Small intestine (tissue), 7 donors: Measurements from ENCODE around the gene MAP4K1. TPM values are rescaled to one million over a fixed set of nuclear protein-coding genes. Genes with fewer than 3 reads are reported as not detected.

Source experiments
- DNase-seq, 2 donors: peaks; one replicate each; pipeline versions ENCODE4 v3.0.0 to v3.0.0-alpha.2; 2013
- FAIRE-seq: peaks from 2 replicates; lab custom pipeline; 2012; peaks lifted over from hg19 to GRCh38; lab: Jason Lieb, UNC
- H3K27ac ChIP-seq, 3 donors: one replicate each; pipeline ENCODE4 v1.5.1; 2013; ENCODE audit warnings: low read length in 2 of 3, mild to moderate bottlenecking in 2 of 3, control low read depth in 1 of 3, inconsistent platforms in 1 of 3, low read depth in 1 of 3, moderate library complexity in 1 of 3
- H3K27me3 ChIP-seq, 3 donors: one replicate each; pipeline ENCODE4 v1.6.1; 2013; ENCODE audit warnings: low read length in 3 of 3, inconsistent platforms in 1 of 3; ENCODE audit not compliant: control insufficient read depth in 3 of 3, insufficient read depth in 3 of 3
- H3K36me3 ChIP-seq, 3 donors: one replicate each; pipeline ENCODE4 v1.6.1; 2013; ENCODE audit warnings: low read length in 3 of 3, inconsistent platforms in 1 of 3, low read depth in 1 of 3, mild to moderate bottlenecking in 1 of 3, moderate library complexity in 1 of 3; ENCODE audit not compliant: control insufficient read depth in 3 of 3, insufficient read depth in 2 of 3
- H3K4me1 ChIP-seq, 3 donors: one replicate each; pipeline ENCODE4 v1.6.1; 2013; ENCODE audit warnings: low read length in 2 of 3, inconsistent platforms in 1 of 3, low read depth in 1 of 3, mild to moderate bottlenecking in 1 of 3, moderate library complexity in 1 of 3; ENCODE audit not compliant: control insufficient read depth in 3 of 3, insufficient read depth in 2 of 3
- H3K4me3 ChIP-seq, 3 donors: one replicate each; pipeline ENCODE4 v1.5.1; 2013; ENCODE audit warnings: low read length in 3 of 3, control low read depth in 1 of 3, inconsistent platforms in 1 of 3, low read depth in 1 of 3, mild to moderate bottlenecking in 1 of 3, moderate library complexity in 1 of 3
- H3K9me3 ChIP-seq, 2 donors: one replicate each; pipeline ENCODE4 v1.6.1; 2013; ENCODE audit warnings: low read depth in 1 of 2, low read length in 1 of 2; ENCODE audit not compliant: control insufficient read depth in 2 of 2, insufficient read depth in 1 of 2
- WGBS, 3 donors: extraction: QIAGEN DNeasy Blood & Tissue Kit; methylation state at CpG; one replicate each; pipeline ENCODE4 v1.1.7; 2013; 5-methylcytosine and 5-hydroxymethylcytosine counted together
- polyA plus RNA-seq, 4 donors: library from polyadenylated mRNA; stranded (reverse) in 3 of 4; unstranded in 1 of 4; fragments of 200-250 nt in 3 of 4; fragments of 120-200 nt in 1 of 4; gene quantifications; one replicate each; pipeline versions ENCODE4 v1.2.1 to v1.2.3, GENCODE V29; 2013
- donor health status: healthy with polysubstance abuse.
- donor health status: control.
- donor health status: control.
- donor health status: Bipolar disorder and iron deficiency.
- donor health status: healthy.

Gene MAP4K1
- polyA plus RNA-seq, 4 donors, result 0.45 to 10.8 (median 3.4) TPM

DNA sequence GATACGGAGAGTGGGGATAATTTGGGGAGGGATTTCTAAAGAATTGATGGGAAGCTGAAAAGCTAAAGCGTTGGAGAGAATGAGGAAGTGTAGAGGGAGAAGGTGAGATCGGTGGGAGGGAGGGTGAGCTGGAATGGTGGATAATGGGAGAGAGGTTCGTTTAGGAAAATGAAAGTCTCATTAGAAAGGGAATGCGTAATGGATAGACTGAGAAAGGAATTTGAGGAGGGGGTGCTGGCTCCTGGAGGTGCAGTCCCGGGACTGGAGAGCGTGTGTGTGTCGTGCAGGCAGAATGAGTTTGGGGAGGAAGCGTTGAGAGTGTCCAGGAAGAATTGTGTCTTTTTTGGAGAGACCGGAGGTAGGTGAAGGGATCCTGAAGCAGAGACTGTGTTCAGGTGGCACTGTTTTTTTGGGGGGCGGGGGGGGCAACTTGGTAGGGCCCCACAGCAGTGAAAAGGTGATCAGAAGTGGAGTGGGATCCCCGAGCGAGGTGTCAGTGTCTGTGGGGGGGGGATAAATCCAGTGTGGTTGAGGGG, 31.1 kb upstream of the MAP4K1 start:
- Histone ChIP-seq H3K4me1 (peaks cover 0 to 35% (median 10%) of the 10 kb centered on the region in 3 donors), H3K27me3 (no peaks in the 10 kb centered on the region), H3K36me3 (peaks cover 0 to 26% (median 0%) of the 10 kb centered on the region in 3 donors), H3K27ac (peak overlapping the region; percentile 93 to 99 (median 97)), H3K9me3 (no peaks in the 10 kb centered on the region), H3K4me3 (peak overlapping the region; percentile 94 to 99 (median 97))
- FAIRE-seq, result no peak
- DNase-seq, result peak in 1 of 2 donors; percentile 56
- 1% methylated on average over 13 of the region's 13 CpGs for WGBS, 3 donors

DNA sequence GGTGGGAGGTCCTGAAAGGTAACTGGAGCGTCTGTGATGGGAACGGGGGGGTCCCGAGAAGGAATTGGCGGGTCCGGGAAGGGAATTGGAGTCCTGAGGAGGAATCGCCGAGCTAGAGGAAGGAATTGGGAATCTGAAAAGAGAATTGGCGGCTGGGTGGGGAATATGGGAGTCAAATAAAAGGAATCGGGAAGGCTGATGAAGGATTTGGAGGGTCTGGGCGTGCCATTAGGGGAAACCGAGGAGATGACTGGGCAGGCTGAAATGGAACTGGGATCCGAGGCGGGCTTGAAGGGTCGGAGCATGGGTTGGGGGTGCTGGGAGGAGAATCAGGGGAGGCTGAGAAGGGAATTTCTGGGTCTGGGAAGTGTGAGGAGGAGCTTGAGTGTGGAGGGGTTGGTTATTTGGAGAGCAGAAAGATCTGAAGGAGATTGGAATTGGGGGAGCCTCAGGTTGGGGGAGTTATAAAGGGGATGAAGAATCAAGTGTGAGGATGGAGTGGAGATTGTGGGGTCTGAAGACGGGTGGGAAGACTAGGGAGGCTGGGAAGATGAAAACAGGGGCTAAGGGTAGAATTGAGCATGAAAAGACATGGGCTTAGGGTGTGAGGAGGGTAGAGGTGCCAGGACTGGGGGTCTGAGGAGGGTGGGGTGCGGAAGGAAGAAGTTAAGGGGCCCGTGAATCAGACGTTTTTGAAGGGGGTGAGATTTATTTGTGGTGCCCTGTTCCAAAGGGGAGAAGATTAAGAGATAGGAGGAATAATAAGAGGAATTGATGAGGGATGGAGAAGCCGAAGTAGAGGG, 30.4 kb upstream of the MAP4K1 start:
- H3K27me3 ChIP-seq, result no peaks in the 10 kb centered on the region
- H3K27ac ChIP-seq, result peak overlapping the region; percentile 93 to 99 (median 97)
- no peaks in the 10 kb centered on the region for H3K9me3 ChIP-seq
- peaks cover 0 to 26% (median 0%) of the 10 kb centered on the region in 3 donors for H3K36me3 ChIP-seq
- FAIRE-seq (no peak), DNase-seq (peak in 1 of 2 donors; percentile 48)
- WGBS, 3 donors, result 0 to 1% (median 0%) methylated on average over 19 of the region's 19 CpGs
- H3K4me1 ChIP-seq, result peaks cover 0 to 28% (median 10%) of the 10 kb centered on the region in 3 donors
- peak overlapping the region; percentile 94 to 99 (median 97) for H3K4me3 ChIP-seq

- Histone ChIP-seq H3K9me3 (no peaks in the 10 kb centered on the region), H3K27me3 (no peaks in the 10 kb centered on the region), H3K27ac (peak within 1 kb of the TSS; percentile 93 to 99 (median 97)), H3K36me3 (peaks cover 0 to 24% (median 0%) of the 10 kb centered on the region in 3 donors), H3K4me3 (peak within 1 kb of the TSS; percentile 94 to 99 (median 97)), H3K4me1 (peaks cover 0 to 27% (median 9%) of the 10 kb centered on the region in 3 donors)
- FAIRE-seq (no peak), DNase-seq (peak; percentile 98 to 100)
- 0 to 1% (median 1%) methylated on average over 51 to 77 of the region's 77 CpGs for WGBS, 3 donors
These were observed 29.7 kb upstream of the MAP4K1 start, which contains the start of gene ACTN4 for GRCh38 chr19:38647368-38647965. TSS of gene ACTN4 (plus strand) at chr19:38647649. CDS start at chr19:38647746, 97 bp downstream.

- WGBS, 3 donors, result 57 to 80% (median 57%) methylated on average over 7 to 8 of the region's 8 CpGs
- no peak for FAIRE-seq
- Histone ChIP-seq H3K4me1 (peaks cover 6 to 25% (median 9%) of the 10 kb centered on the region in 3 donors), H3K27ac (peak overlapping the region in 2 of 3 donors; percentile 74 to 83), H3K4me3 (no peak overlapping the region), H3K36me3 (peaks cover 0 to 13% (median 0%) of the 10 kb centered on the region in 3 donors), H3K27me3 (no peaks in the 10 kb centered on the region), H3K9me3 (no peaks in the 10 kb centered on the region)
- peak; percentile 44 to 89 for DNase-seq
These were observed 27.0 kb upstream of the MAP4K1 start for GRCh38 chr19:38644719-38645118.

GRCh38 chr19:38642176-38642575, 24.4 kb upstream of the MAP4K1 start:
- no peaks in the 10 kb centered on the region for H3K27me3 ChIP-seq
- no peak for FAIRE-seq
- peaks cover 0 to 25% (median 0%) of the 10 kb centered on the region in 3 donors for H3K36me3 ChIP-seq
- 87 to 96% (median 89%) methylated on average over 9 of the region's 9 CpGs for WGBS, 3 donors
- H3K27ac ChIP-seq, result peak overlapping the region in 2 of 3 donors; percentile 33 to 63
- DNase-seq, result no peak
- no peak overlapping the region for H3K4me3 ChIP-seq
- H3K4me1 ChIP-seq, result peaks cover 6 to 31% (median 8%) of the 10 kb centered on the region in 3 donors
- no peaks in the 10 kb centered on the region for H3K9me3 ChIP-seq

GRCh38 chr19:38640368-38640767, 22.6 kb upstream of the MAP4K1 start:
- peaks cover 6 to 43% (median 11%) of the 10 kb centered on the region in 3 donors for H3K4me1 ChIP-seq
- FAIRE-seq (no peak), DNase-seq (peak; percentile 68 to 71)
- no peak overlapping the region for H3K4me3 ChIP-seq
- WGBS, 3 donors, result 41 to 58% (median 49%) methylated on average over 4 of the region's 4 CpGs
- no peaks in the 10 kb centered on the region for H3K27me3 ChIP-seq
- no peaks in the 10 kb centered on the region for H3K9me3 ChIP-seq
- H3K36me3 ChIP-seq, result peaks cover under 1 to 41% (median 5%) of the 10 kb centered on the region in 3 donors
- peak overlapping the region; percentile 62 to 84 (median 68) for H3K27ac ChIP-seq

DNA sequence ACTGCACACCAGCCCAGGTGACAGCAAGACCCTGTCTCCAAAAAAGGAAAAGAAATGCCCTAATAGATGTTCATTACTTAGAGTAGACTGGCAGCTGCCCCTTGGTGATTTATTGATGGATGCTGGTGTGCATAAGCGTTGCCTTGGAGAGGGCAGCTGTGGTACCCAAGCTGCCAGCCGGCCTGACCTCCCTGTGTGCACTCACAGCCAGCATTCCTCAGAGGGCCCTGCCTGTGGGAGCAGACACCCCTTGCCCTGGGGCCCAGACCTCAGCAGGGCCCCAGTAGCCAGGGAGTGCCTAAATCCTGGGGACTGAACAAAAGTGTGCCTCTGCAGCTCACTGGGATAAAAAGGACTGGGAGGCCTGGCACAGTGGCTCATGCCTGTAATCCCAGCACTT, 21.9 kb upstream of the MAP4K1 start:
- Histone ChIP-seq H3K27me3 (no peaks in the 10 kb centered on the region), H3K4me3 (no peak overlapping the region), H3K9me3 (no peaks in the 10 kb centered on the region), H3K36me3 (peaks cover 5 to 47% (median 5%) of the 10 kb centered on the region in 3 donors), H3K4me1 (peaks cover 6 to 37% (median 11%) of the 10 kb centered on the region in 3 donors), H3K27ac (peak overlapping the region; percentile 57 to 68 (median 59))
- no peak for FAIRE-seq
- DNase-seq, result no peak
- WGBS, 3 donors, result 84 to 87% (median 85%) methylated on average over 2 of the region's 2 CpGs

- Histone ChIP-seq H3K27me3 (no peaks in the 10 kb centered on the region), H3K27ac (no peak overlapping the region), H3K4me3 (no peak overlapping the region), H3K9me3 (no peaks in the 10 kb centered on the region), H3K4me1 (peaks cover 6 to 36% (median 11%) of the 10 kb centered on the region in 3 donors), H3K36me3 (peaks cover 5 to 54% (median 5%) of the 10 kb centered on the region in 3 donors)
- 95 to 96% (median 96%) methylated on average over 3 of the region's 3 CpGs for WGBS, 3 donors
- DNase-seq (no peak), FAIRE-seq (no peak)
These were observed 20.7 kb upstream of the MAP4K1 start for GRCh38 chr19:38638461-38638860.
